ENCODE data around the gene TMPRSS13. TPM values are rescaled to one million over a fixed set of nuclear protein-coding genes. Genes with fewer than 3 reads are reported as not detected.
"Not testable (repeated sequence)": the region's sequence is repeated elsewhere in the genome, so short reads cannot be mapped to it uniquely, and the experiment has no call there.

Gene TMPRSS13
- total RNA-seq (1 to 10 TPM in 2 of 5 donors, under 1 TPM in 1, not detected in 2; 0.37 to 2.2 (median 1.2) TPM), polyA plus RNA-seq (1 to 10 TPM in 1 of 3 donors, under 1 TPM in 1, not detected in 1; 0.19 to 3.8 TPM)
- long read RNA-seq, donor 1 = 0 reads
- long read RNA-seq, donor 2 = 0 reads
- long read RNA-seq, donor 3 = 0 reads
- long read RNA-seq, donor 4 = 0 reads
- long read RNA-seq, donor 5 = 0 reads
- long read RNA-seq, donor 6, partial matches to known transcripts = 0 of 1 reads
- long read RNA-seq, donor 6, other reads (novel, unspliced or antisense) = 0 of 1 reads
- long read RNA-seq, donor 7 = 0 reads
- long read RNA-seq, donor 8 = 0 reads
- long read RNA-seq, donor 9 = 0 reads
- long read RNA-seq, donor 10 = 0 reads

DNA sequence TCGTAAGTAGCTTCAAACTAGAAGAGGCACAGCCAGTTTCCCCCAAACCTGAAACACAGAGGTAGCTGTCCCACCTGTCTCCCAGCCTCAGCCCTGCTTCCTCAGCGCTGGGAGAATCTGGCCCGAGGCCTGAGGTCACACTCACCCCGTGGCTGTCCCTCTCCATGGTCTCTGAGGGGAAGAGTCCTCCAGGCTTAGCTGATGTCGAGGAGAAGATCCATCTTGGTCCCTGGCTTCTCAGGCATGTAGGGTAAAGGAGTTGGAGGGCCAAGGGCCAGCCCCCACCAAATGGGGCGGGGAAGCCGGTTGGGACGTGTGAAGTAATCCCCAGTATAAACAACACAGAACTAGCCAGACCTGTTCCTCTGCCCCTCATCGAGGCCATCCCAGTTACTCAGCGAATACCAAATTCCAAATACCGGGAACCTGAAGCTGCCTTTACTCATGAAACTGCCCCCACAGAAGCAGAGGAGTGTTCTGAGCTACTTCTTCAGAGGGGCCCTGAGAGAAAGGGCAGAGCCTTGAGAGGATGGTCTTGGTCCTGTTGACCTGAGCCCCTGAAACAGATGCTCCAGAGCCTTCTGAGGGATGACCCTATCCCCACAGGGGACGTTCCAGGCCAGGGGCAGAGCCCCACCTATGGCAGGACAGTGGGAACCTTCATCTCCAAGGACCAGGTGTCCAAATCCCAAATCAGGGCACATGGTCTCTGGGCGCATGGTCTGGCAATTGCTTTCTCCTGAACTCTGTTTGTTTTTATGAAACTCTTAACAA is at the start of gene TMPRSS13:
TSS of gene TMPRSS13 (minus strand) at position 261 of the 774 bp plus-strand sequence. CDS start at position 166, 95 bp downstream.
- 29 to 58% (median 31%) methylated on average over 10 to 13 of the region's 13 CpGs for WGBS, 5 donors
- H3K27ac ChIP-seq = no peak within 1 kb of the TSS
- DNase-seq = peak in 1 of 2 donors; percentile 87

DNA sequence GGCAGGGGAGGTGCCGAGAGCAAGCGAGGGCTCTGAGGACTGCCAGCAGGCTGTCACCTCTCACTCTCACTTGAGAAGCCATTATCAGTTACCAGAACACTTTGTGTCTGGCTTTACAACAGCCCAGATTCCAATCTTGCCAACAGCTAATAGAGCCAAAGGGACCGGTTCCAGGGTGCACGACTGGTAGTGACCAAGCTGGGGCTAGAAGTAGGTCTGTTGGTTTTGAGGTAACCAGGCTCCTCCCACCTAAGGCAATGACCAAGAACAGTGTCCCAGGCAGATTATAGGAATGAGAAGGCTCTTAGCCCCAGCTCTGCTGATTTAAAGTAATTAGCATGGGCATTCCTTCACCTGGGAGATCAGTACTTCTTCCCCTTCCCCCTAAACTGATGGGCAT is 49.8 kb upstream of the TMPRSS13 start:
- no peak overlapping the region for H3K4me3 ChIP-seq

More for the DNA sequence above, at the start of gene TMPRSS13:
- H3K4me3 ChIP-seq = no peak within 1 kb of the TSS
- intact Hi-C loops (cut with DNase I; ENCODE audit: low total_unique reads) = no loop called here
- H3K9me3 ChIP-seq = no peaks in the 10 kb centered on the region
- H3K27me3 ChIP-seq = peaks cover 0 to 10% (median 4%) of the 10 kb centered on the region in 3 donors
- H3K4me1 ChIP-seq = peaks cover 0 to 22% (median 1%) of the 10 kb centered on the region in 4 donors
- no peak for TF ChIP-seq POLR2AphosphoS5 (IDR thresholded peaks at IDR 0.05)
- no peaks in the 10 kb centered on the region for H3K36me3 ChIP-seq

DNA sequence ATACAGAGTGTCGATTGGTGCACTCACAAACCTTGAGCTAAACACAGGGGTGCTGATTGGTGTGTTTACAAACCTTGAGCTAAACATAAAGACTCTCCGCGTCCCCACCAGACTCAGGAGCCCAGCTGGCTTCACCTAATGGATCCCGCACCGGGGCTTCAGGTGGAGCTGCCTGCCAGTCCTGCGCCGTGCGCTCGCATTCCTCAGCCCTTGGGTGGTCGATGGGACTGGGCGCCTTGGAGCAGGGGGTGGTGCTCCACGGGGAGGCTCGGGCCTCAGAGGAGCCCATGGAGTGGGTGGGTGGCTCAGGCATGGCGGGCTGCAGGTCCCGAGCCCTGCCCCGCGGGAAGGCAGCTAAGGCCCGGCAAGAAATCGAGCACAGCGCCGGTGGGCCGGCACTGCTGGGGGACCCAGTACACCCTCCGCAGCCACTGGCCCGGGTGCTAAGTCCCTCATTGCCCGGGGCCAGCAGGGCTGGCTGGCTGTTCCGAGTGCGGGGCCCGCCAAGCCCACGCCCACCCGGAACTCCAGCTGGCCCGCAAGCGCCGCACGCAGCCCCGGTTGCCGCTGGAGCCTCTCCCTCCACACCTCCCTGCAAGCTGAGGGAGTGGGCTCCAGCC is 49.2 kb upstream of the TMPRSS13 start:
- DNase-seq; H3K27ac ChIP-seq; H3K4me3 ChIP-seq; H3K4me1 ChIP-seq; H3K9me3 ChIP-seq; intact Hi-C loops (cut with DNase I; ENCODE audit: low total_unique reads); H3K27me3 ChIP-seq; H3K36me3 ChIP-seq: not testable (repeated sequence)
- WGBS, 5 donors = 87 to 94% (median 91%) methylated on average over 21 to 33 of the region's 36 CpGs

More for the DNA sequence above, 49.8 kb upstream of the TMPRSS13 start:
- intact Hi-C loops (cut with DNase I; ENCODE audit: low total_unique reads) = no loop called here
- Histone ChIP-seq H3K27me3 (peaks cover 0 to 8% (median 0%) of the 10 kb centered on the region in 3 donors), H3K4me1 (no peaks in the 10 kb centered on the region), H3K9me3 (no peaks in the 10 kb centered on the region), H3K27ac (peak overlapping the region in 3 of 5 donors; percentile 29 to 50 (median 44)), H3K36me3 (no peaks in the 10 kb centered on the region)
- WGBS, 5 donors = 41 to 59% (median 58%) methylated on average over 3 to 4 of the region's 4 CpGs
- TF ChIP-seq POLR2A (IDR thresholded peaks at IDR 0.05) = no peak
- no peak for DNase-seq

DNA sequence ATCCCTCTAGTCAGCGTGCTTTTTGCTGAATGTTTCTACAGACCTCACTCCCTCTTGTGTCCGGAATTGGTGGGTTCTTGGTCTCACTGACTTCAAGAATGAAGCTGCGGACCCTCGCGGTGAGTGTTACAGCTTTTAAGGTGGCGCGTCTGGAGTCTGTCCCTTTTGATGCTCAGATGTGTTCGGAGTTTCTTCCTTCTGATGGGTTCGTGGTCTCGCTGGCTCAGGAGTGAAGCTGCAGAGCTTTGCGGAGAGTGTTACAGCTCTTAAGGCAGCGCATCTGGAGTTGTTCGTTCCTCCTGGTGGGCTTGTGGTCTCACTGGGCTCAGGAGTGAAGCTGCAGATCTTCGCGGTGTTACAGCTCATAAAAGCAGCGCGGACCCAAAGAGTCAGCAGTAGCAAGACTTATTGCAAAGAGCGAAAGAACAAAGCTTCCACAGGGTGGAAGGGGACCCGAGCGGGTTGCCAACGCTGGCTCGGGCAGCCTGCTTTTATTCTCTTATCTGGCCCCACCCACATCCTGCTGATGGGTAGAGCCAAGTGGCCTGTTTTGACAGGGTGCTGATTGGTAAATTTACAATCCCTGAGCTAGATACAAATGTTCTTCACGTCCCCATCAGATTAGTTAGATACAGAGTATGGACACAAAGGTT is 48.5 kb upstream of the TMPRSS13 start:
- H3K36me3 ChIP-seq; intact Hi-C loops (cut with DNase I; ENCODE audit: low total_unique reads); H3K27ac ChIP-seq; H3K27me3 ChIP-seq; H3K9me3 ChIP-seq; DNase-seq; H3K4me3 ChIP-seq: not testable (repeated sequence)
- WGBS, 5 donors = 70 to 86% (median 78%) methylated on average over 23 of the region's 23 CpGs
- H3K4me1 ChIP-seq = peaks cover under 1 to 10% (median 4%) of the 10 kb centered on the region in 4 donors

DNA sequence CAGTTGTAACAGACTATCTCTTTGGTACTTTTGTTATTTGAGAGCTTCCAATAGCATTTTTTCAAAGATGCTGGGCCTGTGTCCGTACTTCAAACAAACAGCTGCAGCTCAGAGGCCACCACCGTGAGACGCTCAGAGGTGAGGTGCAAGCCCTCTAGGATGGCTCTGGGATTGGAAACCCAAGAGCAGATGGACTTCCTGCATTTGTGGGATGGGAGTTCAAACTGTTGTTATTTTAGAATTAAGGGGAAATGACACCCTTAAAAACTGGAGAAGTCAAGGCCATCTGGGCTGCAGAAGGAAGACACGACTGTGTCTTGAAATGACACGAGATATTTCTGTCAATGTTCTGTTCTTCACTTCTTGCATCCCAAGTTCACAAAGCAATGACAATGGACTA is 47.8 kb upstream of the TMPRSS13 start:
- no peak for DNase-seq
- H3K4me3 ChIP-seq = no peak overlapping the region
- 70 to 93% (median 91%) methylated on average over 5 of the region's 5 CpGs for WGBS, 5 donors
- intact Hi-C loops (cut with DNase I; ENCODE audit: low total_unique reads) = no loop called here
- H3K4me1 ChIP-seq = peaks cover 6 to 17% (median 10%) of the 10 kb centered on the region in 4 donors
- H3K9me3 ChIP-seq = no peaks in the 10 kb centered on the region
- H3K36me3 ChIP-seq = no peaks in the 10 kb centered on the region
- peaks cover 0 to 8% (median 0%) of the 10 kb centered on the region in 3 donors for H3K27me3 ChIP-seq
- no peak for TF ChIP-seq POLR2A (IDR thresholded peaks at IDR 0.05)
- no peak overlapping the region for H3K27ac ChIP-seq

DNA sequence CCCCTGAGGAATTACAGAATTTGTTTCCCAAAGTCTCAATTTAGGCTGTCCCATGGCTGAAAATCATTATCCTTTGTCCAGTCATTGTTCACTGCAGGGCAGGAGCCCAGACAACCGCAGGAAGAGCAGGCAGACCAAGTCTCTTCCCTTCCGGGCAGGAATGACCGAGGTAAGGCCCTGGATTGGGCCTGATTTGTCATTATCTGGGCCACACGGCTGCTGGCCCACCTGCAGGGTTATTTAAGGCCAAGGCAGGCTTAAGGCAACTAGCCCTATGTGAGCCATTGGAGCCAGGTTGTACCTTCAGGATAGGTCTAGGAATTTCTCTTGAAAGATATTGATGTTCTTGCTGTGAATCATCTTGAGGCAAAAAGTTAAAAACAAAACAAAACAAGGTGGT is 47.2 kb upstream of the TMPRSS13 start:
- WGBS, 5 donors = 82 to 92% (median 88%) methylated on average over 4 of the region's 4 CpGs
- Histone ChIP-seq H3K4me3 (no peak overlapping the region), H3K4me1 (peaks cover 6 to 21% (median 10%) of the 10 kb centered on the region in 4 donors), H3K27ac (no peak overlapping the region), H3K9me3 (no peaks in the 10 kb centered on the region), H3K36me3 (no peaks in the 10 kb centered on the region), H3K27me3 (peaks cover 0 to 8% (median 0%) of the 10 kb centered on the region in 3 donors)
- intact Hi-C loops (cut with DNase I; ENCODE audit: low total_unique reads) = no loop called here
- TF ChIP-seq POLR2A (IDR thresholded peaks at IDR 0.05) (no peak), POLR2AphosphoS5 (IDR thresholded peaks at IDR 0.05) (no peak), EP300 (IDR thresholded peaks at IDR 0.05) (no peak)
- TF ChIP-seq, protein P1, sequence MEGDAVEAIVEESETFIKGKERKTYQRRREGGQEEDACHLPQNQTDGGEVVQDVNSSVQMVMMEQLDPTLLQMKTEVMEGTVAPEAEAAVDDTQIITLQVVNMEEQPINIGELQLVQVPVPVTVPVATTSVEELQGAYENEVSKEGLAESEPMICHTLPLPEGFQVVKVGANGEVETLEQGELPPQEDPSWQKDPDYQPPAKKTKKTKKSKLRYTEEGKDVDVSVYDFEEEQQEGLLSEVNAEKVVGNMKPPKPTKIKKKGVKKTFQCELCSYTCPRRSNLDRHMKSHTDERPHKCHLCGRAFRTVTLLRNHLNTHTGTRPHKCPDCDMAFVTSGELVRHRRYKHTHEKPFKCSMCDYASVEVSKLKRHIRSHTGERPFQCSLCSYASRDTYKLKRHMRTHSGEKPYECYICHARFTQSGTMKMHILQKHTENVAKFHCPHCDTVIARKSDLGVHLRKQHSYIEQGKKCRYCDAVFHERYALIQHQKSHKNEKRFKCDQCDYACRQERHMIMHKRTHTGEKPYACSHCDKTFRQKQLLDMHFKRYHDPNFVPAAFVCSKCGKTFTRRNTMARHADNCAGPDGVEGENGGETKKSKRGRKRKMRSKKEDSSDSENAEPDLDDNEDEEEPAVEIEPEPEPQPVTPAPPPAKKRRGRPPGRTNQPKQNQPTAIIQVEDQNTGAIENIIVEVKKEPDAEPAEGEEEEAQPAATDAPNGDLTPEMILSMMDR (IDR thresholded peaks at IDR 0.05) = no peak
- DNase-seq = no peak
